HepG2 (cell line): Measurements from ENCODE around the gene CTDNEP1. TPM values are rescaled to one million over a fixed set of nuclear protein-coding genes. Genes with fewer than 3 reads are reported as not detected.

Experiments
- AGO1 ChIP-seq: fragments of 200-400 bp; formaldehyde crosslinking; IDR thresholded peaks from 2 replicates; pipeline ENCODE4 v1.6.1; 2017; ENCODE audit warnings: mild to moderate bottlenecking, low read depth, low read length, moderate library complexity; ENCODE audit not compliant: poor library complexity, severe bottlenecking
- ATF7 ChIP-seq, 2 experiments: fragments of 450-650 bp in 1 of 2; sonication (generic) in 1 of 2; formaldehyde crosslinking in 1 of 2; IDR thresholded peaks; 2 replicates each; pipeline versions ENCODE4 v1.4.0 to v1.6.1; 2016 to 2020; ENCODE audit warnings: antibody characterized with exemption in 1 of 2, mild to moderate bottlenecking in 1 of 2, missing genetic modification reagents in 1 of 2
- ATM ChIP-seq: fragments of 450-650 bp; IDR thresholded peaks from 2 replicates; pipeline ENCODE4 v1.7.1; 2017; ENCODE audit warnings: mild to moderate bottlenecking, borderline replicate concordance
- BORCS8-MEF2B ChIP-seq: sonication (generic); formaldehyde crosslinking; IDR thresholded peaks from 2 replicates; pipeline ENCODE4 v1.8.0; 2022; ENCODE audit warnings: mild to moderate bottlenecking, missing genetic modification reagents
- CREB3 ChIP-seq: sonication (generic); formaldehyde crosslinking; IDR thresholded peaks from 2 replicates; pipeline ENCODE4 v1.5.0; 2020; ENCODE audit warnings: missing genetic modification reagents
- ELF3 ChIP-seq: IDR thresholded peaks from 2 replicates; pipeline ENCODE4 v1.6.1; 2016; ENCODE audit warnings: missing genetic modification reagents, missing compliant biosample characterization
- EZH2 ChIP-seq: conservative IDR thresholded peaks from 2 replicates; pipeline ENCODE4 v1.6.1; 2012; ENCODE audit warnings: mild to moderate bottlenecking, low read depth, low read length, moderate library complexity
- FOXM1 ChIP-seq: sonication (generic); formaldehyde crosslinking; IDR thresholded peaks from 2 replicates; pipeline ENCODE4 v1.5.0; 2020; ENCODE audit warnings: missing genetic modification reagents
- IRF2 ChIP-seq: IDR thresholded peaks from 2 replicates; pipeline ENCODE4 v1.6.1; 2018; ENCODE audit warnings: missing genetic modification reagents, missing compliant biosample characterization
- KLF11 ChIP-seq: IDR thresholded peaks from 2 replicates; pipeline ENCODE4 v1.6.1; 2016; ENCODE audit warnings: missing compliant biosample characterization
- MAZ ChIP-seq, 2 experiments: sonication (generic) in 1 of 2; formaldehyde crosslinking in 1 of 2; IDR thresholded peaks; 2 replicates each; pipeline versions ENCODE4 v1.5.0 to v1.6.1; 2012 to 2020; ENCODE audit warnings: low read depth in 2 of 2, mild to moderate bottlenecking in 2 of 2, borderline replicate concordance in 1 of 2, improper control_type of control experiment in 1 of 2, low read length in 1 of 2, missing genetic modification reagents in 1 of 2, moderate library complexity in 1 of 2
- MBNL3 ChIP-seq: fragments of 250-450 bp; sonication (Bioruptor Pico); conservative IDR thresholded peaks from 2 replicates; pipeline ENCODE4 v1.8.0; 2022; ENCODE audit warnings: mild to moderate bottlenecking, inconsistent platforms
- MXI1 ChIP-seq: IDR thresholded peaks from 3 replicates; pipeline ENCODE4 v1.6.1; 2012; ENCODE audit warnings: low read depth, low read length, inconsistent platforms, borderline replicate concordance
- MYC ChIP-seq: sonication (generic); formaldehyde crosslinking; IDR thresholded peaks from 2 replicates; pipeline ENCODE4 v1.9.0; 2021; ENCODE audit warnings: missing genetic modification reagents, borderline replicate concordance
- WIZ ChIP-seq: sonication (generic); formaldehyde crosslinking; IDR thresholded peaks from 2 replicates; pipeline ENCODE4 v1.5.1; 2020; ENCODE audit warnings: mild to moderate bottlenecking, missing genetic modification reagents
- ZNF121 ChIP-seq: sonication (generic); formaldehyde crosslinking; IDR thresholded peaks from 2 replicates; pipeline ENCODE4 v1.5.0; 2020; ENCODE audit warnings: mild to moderate bottlenecking, missing genetic modification reagents
- ZNF275 ChIP-seq: sonication (generic); formaldehyde crosslinking; IDR thresholded peaks from 2 replicates; pipeline ENCODE4 v1.8.0; 2022; ENCODE audit warnings: missing genetic modification reagents, mild to moderate bottlenecking, inconsistent platforms, borderline replicate concordance
- ZNF484 ChIP-seq: sonication (generic); formaldehyde crosslinking; IDR thresholded peaks from 2 replicates; pipeline ENCODE4 v1.5.1; 2020; ENCODE audit warnings: mild to moderate bottlenecking, low read depth, missing genetic modification reagents, borderline replicate concordance
- ZNF737 ChIP-seq: sonication (generic); formaldehyde crosslinking; IDR thresholded peaks from 2 replicates; pipeline ENCODE4 v1.5.0; 2020; ENCODE audit warnings: missing genetic modification reagents, mild to moderate bottlenecking, borderline replicate concordance
- ZNF883 ChIP-seq: sonication (generic); formaldehyde crosslinking; IDR thresholded peaks from 2 replicates; pipeline ENCODE4 v1.5.1; 2020; ENCODE audit warnings: mild to moderate bottlenecking, missing genetic modification reagents; ENCODE audit errors: not compliant biosample characterization
- ZUFSP ChIP-seq: sonication (generic); formaldehyde crosslinking; IDR thresholded peaks from 2 replicates; pipeline ENCODE4 v1.9.0; 2021; ENCODE audit warnings: missing genetic modification reagents, mild to moderate bottlenecking, borderline replicate concordance
- polyA plus RNA-seq, 8 experiments: library from polyadenylated mRNA; depleted of rRNA in 3 of 8; stranded (reverse) in 7 of 8; unstranded in 1 of 8; fragments of >200 nt; fragmentation: Illumina TruSeq in 4 of 8; extraction: Trizol in 4 of 8; gene quantifications; 2 replicates each; pipeline versions ENCODE4 v1.2.1 to v1.2.3, GENCODE V29; 2011 to 2016; ENCODE audit warnings: low read depth in 4 of 8, missing spikeins in 1 of 8, mixed read lengths in 1 of 8; ENCODE audit not compliant: insufficient read depth in 1 of 8
- total RNA-seq, 5 experiments: library from RNA; depleted of rRNA; stranded (reverse); fragments of >200 nt; fragmentation: Illumina TruSeq; extraction: Trizol; gene quantifications; 2 replicates each; pipeline ENCODE4 v1.2.3, GENCODE V29; 2016; ENCODE audit warnings: low read depth in 1 of 5

Gene CTDNEP1
- total and polyA plus RNA-seq, 2 of the 13 experiments (the other 11 are each of a cell fraction or from before 2014, with no cell fraction given): 19.8 to 118 TPM

GRCh38 chr17:7215136-7215638 lies 36.3 kb downstream of the CTDNEP1 start (continued):
- TF ChIP-seq AGO1 (no peak), ZUFSP (CRISPR knock-in tag) (no peak), ATM (no peak), MBNL3 (CRISPR knock-in tag) (no peak), MXI1 (peak; percentile 23; the same call in 1 of the 3 replicates), ZNF121 (CRISPR knock-in tag) (no peak), WIZ (CRISPR knock-in tag) (no peak), IRF2 (CRISPR knock-in tag) (no peak), ATF7 (IDR thresholded peaks at IDR 0.05) (no peak), ATF7 (CRISPR knock-in tag; IDR thresholded peaks at IDR 0.05) (no peak), ZNF275 (CRISPR knock-in tag) (no peak), MAZ (IDR thresholded peaks at IDR 0.05; ENCODE audit: borderline replicate concordance, low read depth, low read length) (no peak), MAZ (CRISPR knock-in tag; IDR thresholded peaks at IDR 0.05; ENCODE audit: low read depth) (no peak), ELF3 (CRISPR knock-in tag) (0 out of 2 replicates have a peak, but pooled peaks have one; percentile 25), ZNF883 (CRISPR knock-in tag) (no peak), MYC (CRISPR knock-in tag) (peak; percentile 46; the same call in 1 of the 2 replicates), EZH2 (no peak), FOXM1 (CRISPR knock-in tag) (no peak), CREB3 (CRISPR knock-in tag) (no peak), ZNF484 (CRISPR knock-in tag) (no peak), ZNF737 (CRISPR knock-in tag) (no peak), KLF11 (CRISPR knock-in tag) (no peak), BORCS8-MEF2B (CRISPR knock-in tag) (no peak)
